NCI-H1930 (cell line): ENCODE measurements around the gene CNIH3.

Source experiments
- DNase-seq, 2 experiments: peaks; one replicate each; lab custom pipeline; 2025; lab: John Stamatoyannopoulos, UW

Gene CNIH3

GRCh38 chr1:224721000-224721399 is 104.9 kb downstream of the CNIH3 start:
- DNase-seq, result no peak

DNA sequence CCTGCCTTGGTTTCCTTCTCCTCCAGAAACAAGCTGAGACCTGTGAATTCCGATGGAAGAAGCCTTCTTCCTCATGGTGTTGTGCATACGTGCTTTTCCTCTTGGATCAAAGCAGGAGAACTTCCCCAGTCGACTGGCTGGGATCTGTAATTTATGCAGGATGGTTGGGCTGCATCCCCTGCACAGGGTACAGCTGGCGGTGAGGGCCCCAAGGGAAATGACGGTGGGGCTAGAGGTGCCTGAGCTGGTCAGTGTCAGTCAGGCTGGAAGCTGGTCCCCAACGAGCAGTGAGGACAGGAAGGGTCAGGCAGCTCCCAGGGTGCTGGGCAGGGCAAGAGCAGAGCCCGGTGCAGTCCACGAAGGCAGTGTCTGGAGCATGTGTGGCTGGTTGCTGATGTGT is 106.7 kb downstream of the CNIH3 start:
- no peak for DNase-seq

DNA sequence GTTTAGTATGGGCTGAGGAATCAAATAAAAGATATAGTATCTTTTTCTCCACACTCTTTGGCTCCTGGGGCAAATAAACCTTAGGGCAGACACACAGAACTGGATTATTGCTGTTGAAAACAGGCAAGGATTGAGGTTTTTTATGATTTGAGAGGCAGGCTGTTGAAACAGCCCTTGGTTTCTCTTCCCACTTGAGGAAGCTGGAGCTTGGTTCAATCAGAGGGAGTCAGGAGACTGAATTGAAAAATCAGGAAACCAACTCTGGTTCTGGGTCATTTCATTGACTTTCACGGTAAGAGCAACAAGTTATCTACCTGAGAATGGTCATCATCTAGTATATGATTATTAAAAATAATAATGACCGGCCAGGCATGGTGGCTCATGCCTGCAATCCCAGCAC is 108.4 kb downstream of the CNIH3 start:
- no peak for DNase-seq

- DNase-seq, result no peak
These were observed 110.5 kb downstream of the CNIH3 start for GRCh38 chr1:224726441-224727182.

DNA sequence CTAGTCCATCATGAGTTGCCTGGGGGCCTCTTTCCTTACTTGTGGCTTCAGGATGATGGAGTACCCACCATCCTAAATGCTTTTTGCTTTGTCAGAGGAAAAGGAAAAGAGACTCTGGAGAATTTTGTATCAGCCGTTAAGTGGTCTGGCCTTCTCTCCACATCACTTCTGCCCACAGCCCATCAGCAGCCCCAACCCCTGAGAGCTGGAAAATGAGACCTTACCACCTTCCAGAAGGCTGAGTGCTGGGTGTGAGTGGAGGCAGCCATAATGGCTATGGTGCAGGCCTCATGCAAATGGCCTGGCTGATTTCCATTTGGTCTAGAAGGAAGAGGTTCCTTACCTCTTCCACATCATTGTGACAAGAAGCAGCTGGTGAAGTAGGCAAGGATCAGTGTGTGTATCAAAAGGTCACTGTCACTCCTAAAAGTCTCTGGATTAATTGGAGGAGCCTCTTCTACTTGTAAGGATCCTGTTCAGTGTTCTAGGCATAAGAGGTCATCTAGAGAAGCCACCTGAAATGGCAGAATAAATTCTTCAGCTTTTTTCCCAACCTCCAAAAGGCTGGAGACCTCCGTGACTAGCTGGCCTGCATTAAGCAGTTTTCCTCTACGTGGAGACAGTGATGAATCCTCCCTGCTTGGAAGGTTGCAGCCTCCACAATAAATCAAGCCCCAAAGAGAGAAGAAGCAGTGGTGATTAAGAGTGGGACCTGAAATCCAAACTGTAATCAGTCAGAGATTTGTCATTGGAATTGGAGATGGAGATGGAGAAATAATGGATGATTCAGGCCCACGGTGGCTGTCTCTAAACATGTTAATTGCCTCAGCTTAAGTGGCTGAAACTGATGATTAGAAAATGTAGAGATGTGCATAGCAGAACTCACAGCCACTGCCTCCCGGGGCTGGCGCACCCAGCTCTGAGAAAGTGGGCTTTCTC is 111.5 kb downstream of the CNIH3 start:
- no peak for DNase-seq

DNA sequence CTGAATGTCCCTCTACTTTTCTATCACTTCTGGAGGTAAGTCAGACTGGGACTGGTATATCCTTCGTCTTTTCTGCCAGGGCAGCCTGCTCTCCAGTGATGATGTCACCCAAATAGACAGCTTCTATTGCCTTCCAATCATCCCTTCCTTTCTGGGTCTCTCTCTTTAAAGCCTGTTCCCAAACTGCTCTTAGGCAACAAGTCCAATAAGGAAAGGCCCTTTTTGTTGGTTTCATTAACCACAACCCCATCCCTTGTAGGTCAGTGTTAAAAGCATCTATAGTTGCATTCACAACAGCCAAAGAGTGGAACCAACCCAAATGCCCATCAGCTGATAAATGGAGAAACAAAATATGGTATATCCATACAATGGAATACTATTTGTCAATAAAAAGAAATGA is 114.4 kb downstream of the CNIH3 start:
- no peak for DNase-seq

GRCh38 chr1:224730965-224731364 is 114.8 kb downstream of the CNIH3 start:
- no peak for DNase-seq

DNA sequence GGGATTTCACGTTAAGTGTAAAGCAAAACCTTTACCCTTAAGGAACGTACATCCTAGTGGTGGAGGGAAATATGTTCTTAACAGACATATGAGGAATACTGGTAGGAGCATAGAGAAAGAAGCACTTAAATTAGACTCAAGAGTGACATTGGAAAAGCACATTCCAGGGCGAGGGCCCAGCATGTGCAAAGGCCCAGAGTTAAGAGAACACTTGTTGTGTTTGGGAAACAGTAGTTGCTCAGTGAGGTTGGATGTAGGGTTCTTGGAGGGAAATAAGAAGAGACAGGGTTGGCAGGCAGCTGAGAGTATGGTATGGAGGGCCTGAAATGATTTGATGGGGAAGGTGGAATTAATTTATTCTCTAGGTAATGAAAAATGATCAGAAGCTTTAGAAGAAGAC is 115.5 kb downstream of the CNIH3 start:
- no peak for DNase-seq

- DNase-seq, result no peak
These were observed 116.4 kb downstream of the CNIH3 start for GRCh38 chr1:224732377-224733026.

- no peak for DNase-seq
These were observed 117.2 kb downstream of the CNIH3 start for GRCh38 chr1:224733027-224733911.

- no peak for DNase-seq
These were observed 118.3 kb downstream of the CNIH3 start for GRCh38 chr1:224734261-224734935.

- no peak for DNase-seq
These were observed 119.0 kb downstream of the CNIH3 start for GRCh38 chr1:224735159-224735558.

GRCh38 chr1:224736619-224737352 is 120.7 kb downstream of the CNIH3 start:
- no peak for DNase-seq

DNA sequence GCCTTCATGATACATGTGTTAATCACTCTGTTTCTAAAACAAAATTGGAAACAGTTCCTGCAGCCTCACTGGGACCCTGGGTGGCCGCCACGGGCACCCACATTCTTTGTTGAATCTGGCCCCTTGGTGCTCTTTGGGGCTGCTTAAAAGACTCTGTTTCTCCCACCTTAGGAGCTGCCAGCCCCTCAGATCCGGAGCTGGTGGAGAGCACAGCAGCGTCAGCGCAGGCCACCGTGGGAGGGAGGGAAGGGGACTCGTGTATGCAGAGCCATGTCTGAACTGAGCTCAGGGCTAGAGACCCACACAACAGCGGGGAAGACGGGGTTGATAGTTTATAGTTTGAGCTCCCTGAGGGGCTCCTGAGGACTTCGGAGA is 121.2 kb downstream of the CNIH3 start:
- DNase-seq, result no peak

DNA sequence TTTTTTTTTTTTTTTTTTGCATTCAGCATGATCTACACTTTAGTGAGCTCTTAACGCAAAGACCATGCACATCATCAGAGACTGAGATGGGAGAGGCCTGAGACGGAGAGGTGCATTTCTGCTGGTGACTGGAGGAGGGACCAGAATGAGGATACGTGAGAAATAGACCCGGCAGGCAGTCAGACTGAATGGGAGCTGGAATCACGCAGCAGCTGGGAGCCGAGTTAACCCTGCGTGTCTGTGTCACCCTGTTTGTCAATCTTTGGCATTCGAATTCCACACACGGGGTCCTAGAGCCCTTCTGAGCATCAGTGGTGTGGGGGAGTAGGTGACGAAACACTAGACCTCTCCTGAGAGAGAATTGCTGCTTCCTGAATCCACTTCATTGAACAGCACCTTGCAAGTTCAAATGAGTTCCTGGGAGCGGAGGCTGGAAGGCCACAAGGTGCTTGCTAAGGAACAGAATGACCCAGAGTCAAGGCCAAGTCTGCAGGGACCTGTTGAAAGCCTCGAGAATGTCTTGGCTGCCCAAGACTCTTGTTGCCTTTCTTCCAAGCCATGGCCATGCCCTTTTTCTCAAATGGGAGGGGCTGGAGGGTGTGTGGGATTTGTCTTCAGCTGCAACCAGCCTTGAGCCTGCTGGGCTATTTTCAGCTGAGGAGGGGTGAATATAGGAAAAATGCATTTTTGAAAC is 123.3 kb downstream of the CNIH3 start:
- DNase-seq, result no peak

GRCh38 chr1:224739997-224740684 is 124.0 kb downstream of the CNIH3 start:
- no peak for DNase-seq

DNA sequence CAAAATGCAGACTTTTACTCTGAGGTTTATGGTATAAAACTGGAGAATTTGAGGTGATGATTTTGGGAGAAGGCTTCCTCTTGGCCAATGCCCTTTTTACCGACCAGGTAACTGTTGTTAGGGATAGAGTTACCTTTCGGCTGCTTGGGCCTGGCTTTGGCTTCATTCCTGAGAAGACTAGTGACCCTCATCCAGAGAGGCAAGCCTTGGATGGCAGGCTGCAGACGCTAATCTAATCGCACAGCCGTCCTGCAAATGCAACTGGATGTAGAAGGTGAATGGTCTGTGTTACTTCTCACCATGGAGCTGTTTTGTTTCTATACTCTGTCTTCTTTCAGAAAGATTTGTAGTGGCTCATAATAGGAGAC is 124.6 kb downstream of the CNIH3 start:
- no peak for DNase-seq

DNA sequence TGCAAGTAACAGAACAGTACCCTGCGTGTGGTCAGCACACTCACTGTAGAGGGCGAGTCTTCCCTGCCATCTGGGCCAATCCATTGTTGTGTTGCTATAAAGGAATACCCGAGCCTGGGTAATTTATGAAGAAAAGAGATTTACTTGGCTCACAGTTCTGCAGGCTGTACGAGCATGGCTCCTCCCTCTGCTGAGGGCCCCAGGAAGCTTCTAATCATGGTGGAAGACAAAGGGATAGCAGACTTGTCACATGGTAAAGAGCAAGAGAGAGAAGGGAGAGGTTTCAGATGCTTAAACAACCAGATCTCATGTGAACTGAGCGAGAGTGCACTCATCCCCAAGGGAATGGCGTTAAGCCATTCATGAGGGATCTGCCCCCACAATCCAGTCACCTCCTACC is 126.2 kb downstream of the CNIH3 start:
- DNase-seq, result no peak

- DNase-seq, result no peak
These were observed 127.6 kb downstream of the CNIH3 start for GRCh38 chr1:224743608-224744164.
